NCI-H69 (cell line): ENCODE results near the gene LCP2.

Experiments used
- DNase-seq: peaks from one replicate; lab custom pipeline; 2025; lab: John Stamatoyannopoulos, UW

Gene LCP2

DNA sequence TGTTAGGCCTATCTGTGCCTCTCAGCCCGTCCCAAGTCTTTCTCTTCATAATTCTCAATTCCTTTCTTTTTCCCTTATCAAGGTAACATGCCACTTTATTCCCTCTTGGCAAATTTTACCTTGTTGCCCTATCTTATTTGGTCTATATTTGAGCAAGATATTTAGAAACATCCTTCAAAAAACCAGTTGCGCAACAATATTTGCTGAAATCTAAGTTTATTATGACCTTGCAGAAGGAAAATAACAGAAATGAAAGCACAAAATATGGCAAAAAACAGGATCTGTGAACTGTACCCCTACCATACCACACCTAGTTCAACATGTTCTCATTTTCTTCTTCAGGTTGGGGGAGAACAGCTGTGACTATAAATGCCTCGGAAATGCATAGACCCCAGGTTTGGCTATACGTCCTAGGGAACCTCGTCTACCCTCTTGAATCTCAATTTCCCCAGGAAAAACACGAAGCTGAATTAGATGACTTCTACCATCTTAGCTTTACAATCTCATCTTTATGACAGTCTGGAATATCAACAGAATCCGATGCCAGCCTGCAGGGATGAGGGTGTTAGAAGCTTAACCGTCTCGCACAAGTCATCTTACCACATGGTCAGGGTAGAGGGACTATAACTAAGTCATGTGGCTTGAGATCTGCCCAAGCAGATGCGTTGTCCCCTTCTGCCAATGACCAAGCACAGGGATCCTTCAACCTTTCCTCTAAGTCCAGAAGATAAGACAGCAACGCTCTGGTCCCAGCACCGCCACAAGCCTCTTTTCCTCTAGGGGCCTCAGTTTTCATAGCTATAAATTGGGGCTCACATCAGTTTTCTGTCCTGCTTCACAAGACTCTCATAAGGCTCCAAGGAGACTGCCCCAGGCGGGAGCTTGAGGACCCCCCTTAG is 1.3 kb downstream of the LCP2 start:
- DNase-seq: no peak

DNA sequence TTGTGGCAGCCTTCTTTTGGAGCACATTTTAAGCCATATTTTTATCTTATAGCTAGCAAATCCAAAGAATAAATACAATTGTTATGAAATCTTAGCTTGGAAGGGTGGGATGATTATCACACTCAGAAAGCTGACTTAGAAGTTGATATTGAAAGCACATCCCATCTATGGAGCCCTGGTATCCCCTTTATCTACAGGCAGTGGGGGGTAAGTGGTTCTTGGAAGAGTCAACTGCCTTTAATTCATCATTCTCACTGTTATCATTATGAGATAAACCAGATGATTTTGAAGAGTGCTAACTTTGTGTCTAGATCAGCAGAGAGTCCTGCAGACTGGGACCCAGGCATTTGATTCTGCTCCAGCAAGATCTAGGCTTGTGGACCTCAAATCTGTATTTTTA is 3.0 kb downstream of the LCP2 start:
- no peak for DNase-seq

DNA sequence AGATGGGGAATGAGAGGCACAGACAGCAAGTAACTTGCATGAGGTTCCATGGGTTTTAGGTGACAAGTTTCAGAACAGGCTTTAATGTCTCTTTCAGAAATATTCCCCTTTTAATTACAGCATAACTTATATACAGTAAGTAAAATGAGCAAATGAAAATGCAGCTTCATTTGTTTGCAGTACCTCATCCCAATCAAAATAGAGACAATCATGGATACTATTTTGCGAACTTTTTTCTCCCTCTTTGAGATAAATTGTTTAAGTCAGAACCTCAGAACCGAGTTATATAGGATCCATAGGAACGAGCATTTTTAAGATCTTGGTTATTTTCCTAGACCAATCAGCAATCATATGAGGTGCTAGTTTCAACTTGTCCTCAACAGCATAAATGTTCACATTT is 3.5 kb downstream of the LCP2 start:
- no peak for DNase-seq

DNA sequence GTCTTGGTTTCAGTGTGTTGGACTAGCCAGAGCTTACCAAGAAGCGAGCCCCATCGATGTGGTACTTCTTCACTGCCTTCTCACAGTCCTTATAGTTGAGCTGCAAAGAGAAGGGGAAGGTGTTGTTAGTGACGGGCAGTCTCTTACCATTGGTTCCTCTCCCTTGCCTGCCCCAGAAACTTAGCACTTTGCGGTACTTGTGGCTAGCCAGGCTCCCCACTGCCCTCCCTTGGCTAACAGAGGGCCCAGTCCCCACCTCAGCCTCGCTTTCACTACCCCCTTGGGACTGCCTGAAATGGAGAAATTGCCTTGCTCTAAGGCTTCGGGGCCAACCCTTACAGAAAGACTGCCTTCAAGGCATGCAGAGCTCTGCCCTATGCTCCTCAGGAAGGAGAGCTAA is 4.3 kb downstream of the LCP2 start:
- peak; percentile 27 for DNase-seq

DNA sequence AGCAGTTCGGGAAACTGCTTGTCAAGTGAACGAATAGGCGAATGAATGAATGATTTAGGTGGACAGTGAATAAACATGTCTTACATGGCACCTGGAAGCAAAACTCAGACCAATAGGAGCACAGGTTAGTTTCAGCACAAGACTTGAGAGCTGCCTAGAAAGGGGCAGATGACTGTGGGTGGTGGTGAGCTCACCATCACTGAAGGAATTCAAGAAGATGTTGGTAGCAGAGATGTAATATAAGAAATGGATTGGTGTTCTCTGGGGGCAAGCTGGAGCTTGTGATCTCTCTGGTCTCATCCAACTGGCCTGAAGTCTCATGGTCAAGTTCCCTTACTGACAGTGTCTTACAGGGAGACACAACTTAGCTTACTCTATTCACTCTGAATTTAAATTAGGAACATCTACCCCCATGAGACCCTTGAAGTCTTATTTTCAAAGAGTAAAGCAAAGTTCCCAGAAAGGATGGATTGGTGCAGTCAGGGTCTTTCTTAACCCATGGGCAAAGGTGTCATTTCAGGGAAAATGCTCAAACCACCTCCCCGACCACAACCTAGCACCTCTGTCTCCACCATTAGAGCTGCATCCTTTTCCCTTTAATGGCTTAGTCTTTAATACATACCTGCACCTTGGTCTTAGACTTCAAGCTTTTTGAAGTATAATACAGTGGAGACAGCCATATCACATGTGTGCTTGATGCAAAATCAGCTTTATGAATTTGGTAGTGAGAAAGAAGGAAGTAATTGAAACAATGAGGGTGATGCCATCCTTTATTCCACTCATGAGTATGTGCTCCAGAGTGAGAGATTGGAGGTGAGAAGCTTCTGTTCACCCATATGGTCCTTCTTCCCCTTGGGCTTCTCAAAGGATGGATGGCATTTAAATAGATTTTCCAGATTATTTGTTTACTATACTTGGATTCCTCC is 5.1 kb downstream of the LCP2 start:
- DNase-seq: no peak

DNA sequence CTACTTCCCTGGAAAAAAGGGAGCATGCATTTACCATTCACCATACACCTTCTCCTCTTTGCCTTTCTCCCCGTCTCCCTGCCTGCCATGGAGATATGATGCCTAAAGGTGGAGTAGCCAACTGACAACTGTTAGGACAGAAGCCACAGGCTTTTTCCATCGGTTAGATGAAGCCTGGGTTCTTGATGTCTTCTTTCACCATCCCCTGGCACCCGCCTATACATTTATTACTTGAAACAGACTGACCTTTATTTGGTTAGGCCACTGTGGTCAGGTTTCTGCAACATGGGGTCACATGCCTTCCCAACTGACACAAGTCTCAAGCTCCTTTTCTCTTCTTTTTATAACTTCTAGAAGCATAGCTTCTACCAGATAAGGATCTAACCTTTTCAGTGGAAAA is 7.1 kb downstream of the LCP2 start:
- DNase-seq: no peak

DNA sequence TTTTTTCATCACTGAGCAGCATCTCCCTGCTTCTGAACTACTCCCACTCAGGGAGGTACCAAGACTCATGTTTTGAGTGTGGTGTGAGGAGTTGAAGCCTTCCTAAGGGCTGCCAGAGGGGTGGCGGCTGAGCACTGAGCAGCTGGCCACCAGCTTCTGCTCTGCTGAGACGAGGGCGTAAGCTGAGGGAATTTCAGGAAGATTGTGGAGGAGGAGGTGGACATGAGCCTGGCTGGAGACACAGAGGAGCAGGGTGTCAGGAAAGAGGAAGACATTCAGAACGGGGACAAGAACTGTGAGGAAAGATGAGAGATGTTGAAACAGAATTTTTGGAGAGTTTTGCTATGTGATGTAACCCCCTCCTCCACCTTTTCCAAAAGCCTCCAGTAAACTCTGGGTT is 7.8 kb downstream of the LCP2 start:
- no peak for DNase-seq

DNA sequence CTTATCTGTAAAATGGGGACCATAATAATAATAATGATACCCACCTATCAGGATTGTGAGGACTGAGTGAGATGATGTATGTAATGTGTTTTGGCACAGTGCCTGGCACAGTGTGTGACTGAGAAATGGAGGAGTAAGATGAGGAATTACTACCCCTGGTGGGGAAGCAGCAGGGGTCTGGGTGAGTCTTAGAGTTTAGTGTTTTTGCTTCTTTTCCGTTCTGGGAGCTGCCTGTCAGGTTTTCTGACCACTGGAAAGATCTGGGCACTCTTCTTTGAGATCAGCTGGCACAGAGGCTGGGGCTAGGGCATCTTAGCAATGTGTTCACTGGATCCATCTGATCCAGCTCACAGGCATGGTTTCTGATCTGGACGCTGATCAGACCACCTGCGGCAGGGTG is 8.5 kb downstream of the LCP2 start:
- no peak for DNase-seq

DNA sequence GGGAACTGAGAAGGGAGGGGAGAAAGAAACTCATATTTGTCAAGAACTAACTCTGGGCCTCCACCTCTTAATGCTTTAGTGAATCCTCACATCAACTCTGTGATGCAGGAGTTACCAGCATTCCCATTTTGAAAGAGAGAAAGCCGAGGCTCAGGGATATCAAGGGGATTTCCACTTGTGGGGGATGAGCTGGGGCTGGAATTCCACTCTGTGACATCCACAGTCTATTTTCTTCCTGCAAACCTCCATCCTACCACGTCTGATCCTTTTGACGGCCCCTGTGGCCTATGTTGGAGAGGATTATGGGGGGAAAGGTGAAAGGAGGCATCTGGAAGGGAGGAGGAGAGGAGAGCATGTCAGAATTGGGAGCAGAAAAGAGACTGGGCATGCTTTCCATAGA is 9.0 kb downstream of the LCP2 start:
- no peak for DNase-seq

DNA sequence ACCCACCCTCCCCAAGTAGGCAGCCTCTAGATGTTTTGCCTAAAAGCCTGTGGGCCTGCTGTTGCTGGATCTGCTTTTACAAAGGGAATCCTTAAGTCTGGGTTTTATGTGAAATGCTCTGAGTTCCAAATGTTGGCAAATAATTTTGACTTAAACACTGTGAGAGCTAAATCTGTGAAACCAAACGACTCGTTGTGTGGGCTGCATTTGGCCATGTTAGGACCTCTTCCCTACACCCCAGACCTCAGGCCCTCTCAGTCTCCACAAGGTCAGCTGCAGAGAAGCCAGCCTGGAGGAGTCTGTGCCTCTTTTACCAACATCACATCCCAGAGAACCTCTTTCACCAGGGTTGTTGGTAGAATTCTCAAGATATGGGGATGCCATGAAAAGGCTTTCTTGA is 9.4 kb downstream of the LCP2 start:
- no peak for DNase-seq

DNA sequence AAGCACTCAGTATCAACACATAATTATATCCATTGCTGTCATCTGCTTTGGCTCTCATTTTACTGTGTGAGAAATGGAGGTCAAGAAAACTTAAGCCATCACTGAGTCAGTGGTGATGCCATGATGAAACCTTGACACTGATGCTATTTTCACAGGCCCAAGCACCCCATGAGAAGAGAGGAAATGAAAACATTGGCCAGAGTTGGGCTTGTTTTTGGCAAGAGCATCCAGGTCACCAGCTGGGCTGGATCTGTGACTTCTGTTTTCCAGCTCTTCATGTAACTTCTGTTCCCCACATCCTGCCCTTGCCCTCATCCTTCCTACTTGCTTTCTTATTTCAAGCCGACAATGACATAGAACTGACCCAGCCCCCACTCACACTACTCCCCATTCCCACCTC is 10.0 kb downstream of the LCP2 start:
- DNase-seq: no peak

DNA sequence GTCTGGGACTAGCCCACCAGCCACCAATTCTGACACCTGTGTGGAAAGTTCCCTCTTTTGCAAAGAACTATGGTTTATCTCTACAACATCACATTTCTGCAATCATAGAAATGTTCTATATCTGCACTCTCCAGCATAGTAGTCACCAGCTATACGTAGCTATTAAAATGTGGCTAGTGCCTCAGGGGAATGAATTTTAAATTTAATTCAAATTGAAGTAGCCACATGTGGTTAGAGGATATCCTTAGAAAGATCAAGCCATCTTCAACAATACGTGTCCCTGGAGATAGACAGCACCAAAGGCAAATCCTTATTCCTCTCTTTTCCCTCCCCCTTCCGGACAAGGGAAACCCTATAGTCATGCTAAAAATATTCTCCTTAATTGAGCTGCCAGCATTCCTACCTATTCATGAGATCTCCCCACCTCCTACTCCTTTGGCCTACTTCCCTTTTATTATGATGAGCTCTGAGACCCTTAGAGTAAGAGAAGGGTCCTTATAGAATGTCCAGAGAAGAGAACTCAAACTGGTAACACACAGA is 11.1 kb downstream of the LCP2 start:
- DNase-seq: no peak

DNA sequence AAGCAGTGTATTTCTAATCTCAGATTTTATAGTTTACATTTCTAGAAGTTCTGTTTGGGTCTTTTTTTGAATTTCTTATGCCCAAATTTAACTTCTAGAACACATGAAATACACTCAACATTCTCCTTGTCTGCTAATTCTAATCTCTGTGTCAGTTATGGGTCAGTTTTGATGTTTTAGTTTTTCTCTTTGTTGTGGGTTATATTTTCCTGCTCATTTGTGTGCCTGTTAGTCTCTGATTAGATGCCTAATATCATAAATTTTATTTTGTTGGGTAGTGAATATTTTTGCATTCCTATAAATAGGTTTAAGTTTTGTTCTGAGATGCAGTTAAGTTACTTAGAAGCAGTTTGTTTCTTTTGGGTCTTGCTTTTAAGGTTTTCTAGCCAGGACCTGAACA is 12.4 kb downstream of the LCP2 start:
- DNase-seq: no peak

DNA sequence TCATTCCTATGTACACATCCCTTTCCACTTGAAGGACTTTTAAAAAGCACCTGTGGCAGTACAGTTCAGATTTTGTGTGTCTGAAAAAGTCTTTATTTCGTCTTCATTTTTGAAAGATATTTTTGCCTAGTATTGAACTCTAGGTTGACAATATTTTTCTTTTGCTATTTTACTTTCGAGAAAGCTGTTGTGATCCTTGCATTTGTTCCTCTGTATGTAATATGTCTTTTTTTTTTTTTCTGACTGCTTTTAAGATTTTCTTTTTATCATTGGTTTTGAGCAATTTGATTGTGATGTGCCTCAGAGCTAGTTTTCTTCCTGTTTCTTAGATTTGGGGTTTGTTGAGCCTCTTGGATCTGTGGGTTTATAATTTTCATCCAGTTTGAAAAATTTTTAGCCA is 13.3 kb downstream of the LCP2 start:
- DNase-seq: no peak

DNA sequence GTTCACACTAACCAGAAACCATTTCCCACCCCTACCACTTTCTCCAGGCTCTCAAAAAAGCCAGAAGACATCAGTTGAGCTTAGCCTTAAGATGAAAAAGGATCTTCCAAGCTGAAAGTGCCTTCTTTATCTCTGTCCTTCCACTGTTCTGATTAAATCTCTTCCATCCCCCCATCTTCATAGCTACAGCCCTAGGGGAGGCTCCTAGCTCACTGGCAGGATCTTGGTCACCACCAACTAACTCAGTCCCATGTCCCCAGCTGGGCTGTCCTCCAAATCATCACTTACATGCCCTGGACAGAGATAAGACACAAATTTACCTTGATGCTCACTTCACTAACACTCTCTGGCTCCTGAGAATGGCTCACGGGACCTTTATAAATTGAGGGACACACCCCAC is 14.3 kb downstream of the LCP2 start:
- DNase-seq: no peak

DNA sequence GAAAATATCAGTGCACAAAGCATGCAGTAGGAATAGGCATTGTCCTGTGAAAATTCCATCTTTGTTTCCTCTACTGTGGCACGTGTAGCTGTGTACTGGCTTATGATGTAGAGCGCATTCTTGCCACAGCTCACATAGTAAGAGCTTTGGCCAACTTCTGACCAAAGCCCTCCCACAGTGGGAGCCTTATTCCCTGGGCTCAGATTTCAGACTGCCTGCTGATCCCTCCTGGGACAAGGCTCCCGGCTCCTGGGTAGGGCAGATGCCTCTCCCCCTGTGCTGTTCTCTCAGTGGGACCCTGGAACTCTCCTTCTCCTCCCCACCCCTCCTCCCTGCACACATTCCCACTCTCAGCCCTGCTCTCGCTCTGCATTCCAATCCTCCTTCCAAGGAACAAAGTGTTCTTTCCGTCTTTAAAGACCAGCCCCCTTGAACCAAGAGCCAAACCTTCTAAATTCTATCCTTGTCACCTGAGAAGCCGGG is 17.5 kb downstream of the LCP2 start:
- DNase-seq: no peak

DNA sequence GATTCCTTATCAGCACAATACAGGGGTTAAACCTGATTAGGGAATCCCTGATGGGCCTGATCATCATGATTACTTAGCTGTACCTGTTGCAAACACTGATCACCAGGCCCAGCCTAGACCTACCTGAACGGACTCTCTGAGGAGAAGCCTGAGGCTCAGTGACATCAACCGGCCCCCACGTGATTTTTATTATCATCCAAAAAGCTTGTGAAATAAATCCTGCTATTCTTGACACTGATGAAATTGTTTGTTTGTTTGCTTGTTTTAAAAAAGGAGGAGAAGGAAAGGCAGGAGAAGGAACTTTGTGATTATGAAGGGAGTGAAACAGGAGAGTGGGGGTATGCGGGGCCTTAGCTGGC is 18.1 kb downstream of the LCP2 start:
- DNase-seq: no peak

DNA sequence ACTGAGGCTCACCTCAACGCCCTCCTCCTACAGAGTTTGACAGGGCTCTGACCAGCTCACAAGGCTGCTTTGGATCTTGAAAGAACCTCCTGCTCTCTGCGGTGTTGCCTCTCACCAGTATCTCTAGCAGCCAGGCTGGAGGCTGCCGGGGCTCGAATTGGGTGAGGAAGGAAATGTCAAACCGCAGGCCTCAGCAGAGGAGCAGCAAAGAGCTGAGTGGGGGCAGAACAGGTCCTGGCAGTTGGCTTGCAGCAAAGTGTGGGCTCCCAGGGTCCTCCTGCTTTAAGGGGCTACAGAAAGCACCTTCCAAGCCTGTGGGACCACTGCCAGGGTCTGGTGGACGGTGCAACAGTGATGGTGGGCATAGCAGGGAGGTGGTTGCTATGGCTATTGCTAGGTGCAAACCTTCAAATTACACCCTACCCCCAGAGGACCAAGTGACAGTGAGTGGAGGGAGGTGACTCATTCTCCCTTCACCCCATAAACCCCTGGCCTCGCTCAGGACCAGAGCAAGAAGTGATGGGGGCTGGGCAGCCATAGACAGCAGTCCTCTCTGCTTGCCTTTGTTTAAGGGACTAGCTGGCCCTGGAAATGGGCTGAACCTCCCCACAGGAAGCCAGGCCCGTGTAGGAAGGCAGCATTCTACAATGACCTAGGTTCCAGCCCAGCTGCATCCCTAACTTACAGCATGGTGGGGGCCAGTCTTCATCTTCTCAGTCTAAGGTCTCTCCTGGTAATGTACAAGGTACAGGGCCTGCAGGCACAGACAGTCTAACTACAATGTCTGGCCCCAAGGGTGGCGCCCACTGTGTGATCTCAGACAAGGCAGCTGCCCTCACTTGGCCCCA is 18.7 kb downstream of the LCP2 start:
- no peak for DNase-seq

DNA sequence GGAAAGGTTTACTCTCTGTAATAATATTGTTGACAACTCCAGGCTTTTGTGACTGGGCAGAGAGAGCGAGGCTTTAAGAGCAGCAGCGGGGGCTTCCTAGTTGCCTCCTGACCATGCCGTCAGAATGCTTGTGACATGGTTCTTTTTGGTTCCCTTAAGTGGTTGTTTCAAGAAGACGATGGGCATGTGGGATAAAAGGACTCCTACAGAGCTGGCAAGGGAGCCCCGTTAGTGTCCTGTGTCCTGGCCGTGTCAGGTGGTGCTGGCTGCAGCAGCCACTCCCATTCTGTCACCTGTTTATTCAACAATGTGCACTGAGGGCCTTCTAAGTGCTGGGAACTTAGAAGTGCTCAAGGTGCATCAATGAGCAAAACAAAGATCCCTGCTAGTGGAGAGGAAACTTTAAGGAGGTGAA is 19.7 kb downstream of the LCP2 start:
- DNase-seq: peak; percentile 9

DNA sequence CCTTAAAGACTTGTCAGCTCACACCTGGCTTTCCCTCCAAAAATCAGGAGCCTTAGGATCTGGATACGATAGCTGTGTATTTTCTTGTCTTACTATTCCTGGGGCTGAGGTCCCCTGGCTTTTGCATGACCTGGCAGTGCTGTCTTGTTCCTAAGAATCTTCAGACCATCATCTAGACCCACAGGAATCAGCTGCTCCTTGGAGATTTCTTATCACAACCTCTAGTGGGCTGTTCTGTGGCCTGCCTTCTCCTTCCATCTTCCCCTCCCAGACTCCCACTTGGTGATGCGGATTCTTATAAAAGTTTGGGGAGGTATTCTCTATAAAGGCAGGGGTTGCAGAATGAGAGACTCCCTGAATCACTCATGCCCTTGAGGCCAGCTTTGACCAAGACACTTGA is 21.4 kb downstream of the LCP2 start:
- DNase-seq: no peak

DNA sequence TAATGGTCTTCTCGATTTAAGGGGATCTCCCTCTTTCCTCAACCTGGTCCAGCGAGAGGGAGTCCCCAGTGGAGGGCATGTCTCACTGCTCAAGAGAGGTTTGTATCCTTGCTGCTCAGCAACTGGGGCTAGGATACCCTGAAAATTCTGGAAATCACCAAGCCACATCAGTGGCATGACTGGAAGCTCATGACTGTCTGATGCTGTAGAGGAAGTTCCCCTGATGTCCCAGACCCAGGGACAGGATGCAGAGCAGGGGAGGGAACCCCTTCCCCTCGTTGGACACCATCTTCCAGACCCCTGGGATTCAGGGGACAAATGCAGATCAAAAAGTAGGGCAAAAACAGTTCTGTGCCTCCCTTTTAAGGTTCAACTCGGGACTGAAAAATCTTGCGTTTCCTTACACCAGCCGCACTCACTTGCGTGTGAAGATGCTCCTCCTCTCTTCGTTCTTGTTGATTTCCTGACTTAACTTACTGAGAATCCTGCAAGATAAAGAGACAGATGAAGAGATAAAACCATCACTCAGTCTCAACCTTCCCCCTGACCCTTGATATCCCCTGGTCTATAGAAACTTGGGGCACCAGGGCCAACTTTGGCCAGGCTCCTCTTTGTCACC is 22.1 kb downstream of the LCP2 start:
- DNase-seq: no peak
